CD8-positive, alpha-beta memory T cell (primary cell): ENCODE data around the gene PRDM16. TPM values are rescaled to one million over a fixed set of nuclear protein-coding genes. Genes with fewer than 3 reads are reported as not detected.

Experiments used
- CTCF ChIA-PET: fragments of 350-600 bp; sonication (Branson Sonifier 250); formaldehyde crosslinking; loops from one replicate; lab custom pipeline; 2021; ENCODE audit warnings: antibody characterized with exemption; lab: Charles Lee
- POLR2A ChIA-PET: fragments of 350-600 bp; sonication (Branson Sonifier 250); formaldehyde crosslinking; loops from one replicate; lab custom pipeline; 2021; ENCODE audit warnings: antibody characterized with exemption; lab: Charles Lee
- DNase-seq, 5 donors: peaks; one replicate each; pipeline versions ENCODE4 v3.0.0 to v3.0.0-alpha.2; 2020 to 2022; ENCODE audit warnings: mixed read lengths in 1 of 5
- H3K27ac ChIP-seq: one replicate; pipeline ENCODE4 v1.7.0; 2013; ENCODE audit warnings: low read depth, mild to moderate bottlenecking, low read length, moderate library complexity
- H3K27me3 ChIP-seq: 2 replicates; pipeline ENCODE4 v1.7.0; 2013; ENCODE audit warnings: low read length, mild to moderate bottlenecking; ENCODE audit not compliant: insufficient read depth, poor library complexity, severe bottlenecking
- H3K36me3 ChIP-seq: 2 replicates; pipeline ENCODE4 v1.7.0; 2013; ENCODE audit warnings: mild to moderate bottlenecking, low read length, moderate library complexity; ENCODE audit not compliant: insufficient read depth
- H3K4me1 ChIP-seq: 2 replicates; pipeline ENCODE4 v1.7.0; 2013; ENCODE audit warnings: mild to moderate bottlenecking, low read length, moderate library complexity; ENCODE audit not compliant: insufficient read depth
- H3K4me3 ChIP-seq: 2 replicates; pipeline ENCODE4 v1.7.0; 2013; ENCODE audit warnings: mild to moderate bottlenecking, low read length
- H3K9me3 ChIP-seq: 2 replicates; pipeline ENCODE4 v1.7.0; 2013; ENCODE audit warnings: mild to moderate bottlenecking, low read length
- H3K27ac Mint-ChIP-seq, 8 donors: one replicate each; pipeline ENCODE4 v1.8.0; 2020 to 2021; ENCODE audit warnings: mixed read lengths in 8 of 8, mild to moderate bottlenecking in 6 of 8, inconsistent platforms in 3 of 8, moderate library complexity in 3 of 8
- H3K27me3 Mint-ChIP-seq, 2 donors: one replicate each; pipeline ENCODE4 v1.8.0; 2020 to 2021; ENCODE audit warnings: mixed read lengths in 2 of 2, mild to moderate bottlenecking in 1 of 2, moderate library complexity in 1 of 2
- H3K36me3 Mint-ChIP-seq, 3 donors: one replicate each; pipeline ENCODE4 v1.8.0; 2020 to 2021; ENCODE audit warnings: mixed read lengths in 3 of 3, inconsistent platforms in 1 of 3, mild to moderate bottlenecking in 1 of 3
- H3K4me1 Mint-ChIP-seq, 3 donors: one replicate each; pipeline ENCODE4 v1.8.0; 2020 to 2021; ENCODE audit warnings: mixed read lengths in 3 of 3, inconsistent platforms in 1 of 3, mild to moderate bottlenecking in 1 of 3
- H3K4me3 Mint-ChIP-seq, 7 donors: one replicate each; pipeline ENCODE4 v1.8.0; 2020 to 2021; ENCODE audit warnings: mixed read lengths in 7 of 7, mild to moderate bottlenecking in 6 of 7, moderate library complexity in 4 of 7, inconsistent platforms in 2 of 7
- H3K9me3 Mint-ChIP-seq, 5 donors: one replicate each; pipeline ENCODE4 v1.8.0; 2020 to 2022; ENCODE audit warnings: mixed read lengths in 5 of 5, mild to moderate bottlenecking in 3 of 5, moderate library complexity in 2 of 5, inconsistent platforms in 1 of 5
- polyA plus RNA-seq: library from polyadenylated mRNA; unstranded; fragments of 300-500 nt; fragmentation: Illumina TruSeq; gene quantifications from one replicate; pipeline ENCODE4 v1.2.3, GENCODE V29; 2021
- total RNA-seq, 2 experiments: library from RNA; stranded (reverse); gene quantifications; one replicate each; pipeline ENCODE4 v1.2.3, GENCODE V29; 2021

Gene PRDM16
- total and polyA plus RNA-seq, 3 experiments from 2014 or later: not detected

DNA sequence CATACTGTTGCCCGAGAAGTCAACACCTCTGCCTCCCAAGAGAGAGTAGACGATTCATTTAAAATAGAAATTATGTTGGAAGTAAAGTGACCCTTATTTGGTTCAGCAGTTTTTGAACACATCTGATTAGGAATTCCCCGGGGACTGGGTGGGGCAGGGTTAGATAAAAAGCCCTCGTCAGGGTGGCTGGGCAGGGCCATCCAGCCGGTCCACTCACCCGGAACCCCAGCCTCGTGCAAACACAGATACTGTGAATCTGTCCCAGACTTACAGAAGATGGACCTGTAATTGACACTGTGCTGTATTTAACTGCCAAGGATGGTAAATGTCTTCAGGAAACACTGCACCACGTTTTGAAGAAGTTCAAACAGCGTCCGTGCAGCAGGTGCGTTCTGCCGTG, 63.7 kb downstream of the PRDM16 start:
- no peak overlapping the region for H3K27ac ChIP-seq
- no peaks in the 10 kb centered on the region for H3K9me3 ChIP-seq
- H3K27ac Mint-ChIP-seq: no peak overlapping the region
- H3K4me3 Mint-ChIP-seq: no peak overlapping the region
- H3K4me3 ChIP-seq: no peak overlapping the region
- H3K9me3 Mint-ChIP-seq: no peaks in the 10 kb centered on the region
- CTCF ChIA-PET: no interaction called here
- DNase-seq: no peak
- no peaks in the 10 kb centered on the region for H3K27me3 ChIP-seq
- POLR2A ChIA-PET: no interaction called here
- no peaks in the 10 kb centered on the region for H3K36me3 Mint-ChIP-seq
- no peaks in the 10 kb centered on the region for H3K4me1 ChIP-seq
- H3K36me3 ChIP-seq: no peaks in the 10 kb centered on the region
- no peaks in the 10 kb centered on the region for H3K4me1 Mint-ChIP-seq
- peaks cover 0 to 7% of the 10 kb centered on the region in 2 donors for H3K27me3 Mint-ChIP-seq

- no peaks in the 10 kb centered on the region for H3K9me3 ChIP-seq
- Mint-ChIP-seq H3K4me3 (no peak overlapping the region), H3K9me3 (no peaks in the 10 kb centered on the region), H3K27me3 (peaks cover 0 to 7% of the 10 kb centered on the region in 2 donors), H3K36me3 (no peaks in the 10 kb centered on the region), H3K27ac (no peak overlapping the region), H3K4me1 (no peaks in the 10 kb centered on the region)
- no peaks in the 10 kb centered on the region for H3K4me1 ChIP-seq
- no peaks in the 10 kb centered on the region for H3K36me3 ChIP-seq
- CTCF ChIA-PET: no interaction called here
- DNase-seq: no peak
- POLR2A ChIA-PET: no interaction called here
- no peak overlapping the region for H3K4me3 ChIP-seq
- no peaks in the 10 kb centered on the region for H3K27me3 ChIP-seq
- H3K27ac ChIP-seq: no peak overlapping the region
Observed at GRCh38 chr1:3133686-3134085, 64.7 kb downstream of the PRDM16 start.

DNA sequence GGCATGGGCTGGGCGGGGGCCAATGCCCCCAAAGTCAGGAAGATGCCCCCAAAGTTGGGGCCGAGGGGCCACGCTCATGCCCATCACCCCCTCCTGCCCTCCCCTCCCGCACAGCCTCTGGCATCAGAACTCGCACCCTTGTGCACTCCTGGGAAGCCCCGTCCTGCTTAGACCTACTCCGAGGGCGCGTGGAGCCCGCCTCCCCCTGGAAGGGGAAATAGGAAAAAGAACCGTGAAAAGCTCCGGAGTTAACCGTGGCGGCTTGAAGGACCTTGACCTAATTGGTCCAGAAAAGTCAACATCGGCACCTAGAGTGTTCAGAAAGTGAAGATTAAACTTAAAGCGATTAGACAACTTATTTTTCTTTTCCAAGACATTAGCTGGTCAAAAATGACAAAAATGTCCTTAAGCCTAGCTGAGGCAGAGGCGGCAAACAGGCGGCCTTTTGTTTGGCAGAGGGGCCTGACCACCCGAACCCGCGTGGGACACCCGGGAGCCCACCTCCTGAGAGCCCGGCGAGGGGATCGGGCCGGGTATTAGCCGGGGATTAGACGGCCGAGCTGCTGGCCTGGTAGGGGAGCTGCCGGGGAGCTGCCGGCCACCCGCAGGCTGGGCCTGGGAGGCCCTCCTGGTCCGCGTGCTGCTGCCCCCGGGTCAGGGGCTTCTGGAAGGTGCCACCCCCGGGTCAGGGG, 65.5 kb downstream of the PRDM16 start:
- Histone ChIP-seq H3K27me3 (no peaks in the 10 kb centered on the region), H3K36me3 (no peaks in the 10 kb centered on the region), H3K9me3 (no peaks in the 10 kb centered on the region), H3K4me1 (no peaks in the 10 kb centered on the region), H3K4me3 (no peak overlapping the region), H3K27ac (no peak overlapping the region)
- no peak overlapping the region for H3K27ac Mint-ChIP-seq
- no peak overlapping the region for H3K4me3 Mint-ChIP-seq
- H3K36me3 Mint-ChIP-seq: no peaks in the 10 kb centered on the region
- no peak for DNase-seq
- CTCF ChIA-PET: no interaction called here
- peaks cover 0 to 7% of the 10 kb centered on the region in 2 donors for H3K27me3 Mint-ChIP-seq
- H3K4me1 Mint-ChIP-seq: no peaks in the 10 kb centered on the region
- POLR2A ChIA-PET: no interaction called here
- no peaks in the 10 kb centered on the region for H3K9me3 Mint-ChIP-seq

DNA sequence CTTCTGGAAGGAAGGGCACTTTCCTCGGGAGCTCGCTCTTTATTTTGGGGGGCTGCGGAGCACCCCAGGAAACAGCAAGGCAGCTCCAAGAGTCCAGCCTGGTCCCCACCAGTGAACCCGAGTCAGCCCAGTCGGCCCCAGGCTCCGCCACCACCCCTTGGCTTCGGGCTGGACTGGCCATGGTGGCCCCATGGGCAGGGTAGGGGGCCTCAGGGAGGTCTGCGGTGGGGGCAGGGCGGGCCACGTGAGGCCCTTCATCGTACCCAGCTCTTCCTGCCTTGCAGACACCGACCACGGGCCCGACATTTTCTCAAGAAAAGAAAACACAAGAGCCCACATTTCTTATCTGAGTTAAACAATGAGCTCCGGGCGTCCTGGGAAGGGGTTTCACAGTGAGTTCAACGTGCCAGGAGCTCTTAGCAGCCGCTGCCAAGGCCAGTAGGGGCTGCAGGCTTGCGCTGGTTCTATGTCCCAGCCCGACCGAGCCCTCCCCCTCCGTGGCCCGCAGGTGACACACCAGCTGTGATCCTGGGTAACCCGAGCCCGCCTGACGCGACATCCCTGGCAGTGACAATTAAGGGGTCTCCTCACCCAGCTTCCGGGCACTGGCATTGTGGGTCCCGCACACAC, 66.2 kb downstream of the PRDM16 start:
- no peak overlapping the region for H3K27ac Mint-ChIP-seq
- H3K4me3 ChIP-seq: no peak overlapping the region
- DNase-seq: no peak
- H3K4me1 Mint-ChIP-seq: no peaks in the 10 kb centered on the region
- no peaks in the 10 kb centered on the region for H3K36me3 ChIP-seq
- no peaks in the 10 kb centered on the region for H3K36me3 Mint-ChIP-seq
- H3K27me3 Mint-ChIP-seq: peaks cover 0 to 7% of the 10 kb centered on the region in 2 donors
- H3K27ac ChIP-seq: no peak overlapping the region
- no peaks in the 10 kb centered on the region for H3K27me3 ChIP-seq
- H3K4me3 Mint-ChIP-seq: no peak overlapping the region
- H3K9me3 Mint-ChIP-seq: no peaks in the 10 kb centered on the region
- H3K4me1 ChIP-seq: no peaks in the 10 kb centered on the region
- POLR2A ChIA-PET: no interaction called here
- no peaks in the 10 kb centered on the region for H3K9me3 ChIP-seq
- CTCF ChIA-PET: no interaction called here

DNA sequence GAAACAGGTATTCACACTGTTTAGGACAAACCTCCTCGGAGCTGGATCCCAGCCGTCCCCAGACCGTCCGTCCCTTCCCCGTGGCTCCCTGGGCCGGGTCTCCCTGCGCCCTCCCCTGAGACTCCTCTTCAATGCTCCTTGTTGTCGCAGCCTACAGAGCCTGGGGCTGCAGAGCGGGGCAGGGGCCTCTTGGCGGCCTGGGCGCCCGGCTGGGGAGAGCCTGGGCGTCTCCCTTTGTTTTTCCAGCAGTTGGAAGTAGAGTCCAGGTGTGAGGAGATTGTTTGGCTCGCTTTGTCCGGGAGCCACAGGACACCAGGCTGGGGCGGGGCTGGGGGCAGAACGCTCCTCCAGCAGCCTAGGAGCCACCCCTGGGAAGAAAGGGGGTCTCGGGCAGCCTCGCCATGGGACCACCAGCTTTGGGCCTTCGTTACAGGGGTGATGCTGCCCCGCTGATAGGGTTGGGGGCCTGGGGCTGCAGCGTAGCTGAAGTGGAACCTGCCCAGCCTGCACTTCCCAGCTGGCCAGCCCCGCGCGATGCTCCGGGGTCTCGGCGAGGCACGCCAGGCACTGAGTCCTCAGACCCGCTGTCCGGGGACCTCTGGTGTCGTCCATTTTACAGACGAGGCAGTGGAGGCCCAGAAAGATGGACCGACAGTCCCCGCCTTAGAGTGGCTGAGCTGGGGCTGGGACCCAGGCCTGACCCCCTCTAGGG, 66.9 kb downstream of the PRDM16 start:
- Histone ChIP-seq H3K9me3 (no peaks in the 10 kb centered on the region), H3K4me1 (no peaks in the 10 kb centered on the region), H3K4me3 (no peak overlapping the region), H3K36me3 (no peaks in the 10 kb centered on the region), H3K27ac (no peak overlapping the region), H3K27me3 (no peaks in the 10 kb centered on the region)
- Mint-ChIP-seq H3K36me3 (no peaks in the 10 kb centered on the region), H3K27me3 (peaks cover 0 to 7% of the 10 kb centered on the region in 2 donors), H3K9me3 (no peaks in the 10 kb centered on the region), H3K4me3 (no peak overlapping the region), H3K4me1 (no peaks in the 10 kb centered on the region), H3K27ac (no peak overlapping the region)
- ChIA-PET POLR2A (no interaction called here), CTCF (no interaction called here)
- no peak for DNase-seq

GRCh38 chr1:3136532-3136931, 67.5 kb downstream of the PRDM16 start:
- H3K4me3 ChIP-seq: no peak overlapping the region
- Mint-ChIP-seq H3K36me3 (no peaks in the 10 kb centered on the region), H3K27me3 (peaks cover 0 to 7% of the 10 kb centered on the region in 2 donors), H3K4me3 (no peak overlapping the region), H3K4me1 (no peaks in the 10 kb centered on the region), H3K9me3 (no peaks in the 10 kb centered on the region), H3K27ac (no peak overlapping the region)
- no peak for DNase-seq
- no peaks in the 10 kb centered on the region for H3K4me1 ChIP-seq
- ChIA-PET CTCF (no interaction called here), POLR2A (no interaction called here)
- no peaks in the 10 kb centered on the region for H3K36me3 ChIP-seq
- no peak overlapping the region for H3K27ac ChIP-seq
- H3K9me3 ChIP-seq: no peaks in the 10 kb centered on the region
- H3K27me3 ChIP-seq: no peaks in the 10 kb centered on the region

- Mint-ChIP-seq H3K4me3 (no peak overlapping the region), H3K9me3 (no peaks in the 10 kb centered on the region), H3K4me1 (no peaks in the 10 kb centered on the region), H3K36me3 (no peaks in the 10 kb centered on the region), H3K27me3 (peaks cover 0 to 6% of the 10 kb centered on the region in 2 donors), H3K27ac (no peak overlapping the region)
- H3K4me3 ChIP-seq: no peak overlapping the region
- no peak for DNase-seq
- H3K9me3 ChIP-seq: no peaks in the 10 kb centered on the region
- no peaks in the 10 kb centered on the region for H3K4me1 ChIP-seq
- POLR2A ChIA-PET: no interaction called here
- H3K36me3 ChIP-seq: no peaks in the 10 kb centered on the region
- no peaks in the 10 kb centered on the region for H3K27me3 ChIP-seq
- CTCF ChIA-PET: no interaction called here
- no peak overlapping the region for H3K27ac ChIP-seq
Observed at GRCh38 chr1:3137111-3138100, 68.4 kb downstream of the PRDM16 start.
